ENCODE data around the gene SH3PXD2A.
"Not testable (repeated sequence)": the region's sequence is repeated elsewhere in the genome, so short reads cannot be mapped to it uniquely, and the experiment has no call there.

The SH3PXD2A gene

GRCh38 chr10:103845346-103845745 lies 10.0 kb downstream of the SH3PXD2A start:
- H4K91ac ChIP-seq (ENCODE audit: low read depth, low read length); H3K27ac ChIP-seq (ENCODE audit: low read depth, low read length); H3K36me3 ChIP-seq (ENCODE audit: control insufficient read depth in 1 of 2, insufficient read depth in 2 of 2, low read length in 2 of 2); H2BK12ac ChIP-seq (ENCODE audit: low read length); H2BK120ac ChIP-seq (ENCODE audit: insufficient read depth, low read length, poor library complexity); H3K4me2 ChIP-seq (ENCODE audit: low read length); H2BK5ac ChIP-seq (ENCODE audit: low read depth, low read length, poor library complexity); H3K14ac ChIP-seq (ENCODE audit: low read length); H2AFZ ChIP-seq (ENCODE audit: insufficient read depth, low read length, poor library complexity); H4K12ac ChIP-seq (ENCODE audit: low read depth, low read length); H3K4me3 ChIP-seq (ENCODE audit: low read depth, low read length); H3K23ac ChIP-seq (ENCODE audit: low read length); H3K9ac ChIP-seq (ENCODE audit: low read length); H3K9me3 ChIP-seq (ENCODE audit: insufficient read depth, low read depth, low read length); H3K18ac ChIP-seq (ENCODE audit: low read length); H2AK5ac ChIP-seq (ENCODE audit: low read length); H3K27me3 ChIP-seq (ENCODE audit: insufficient read depth, low read length); H3K4me1 ChIP-seq (ENCODE audit: control insufficient read depth in 1 of 2, insufficient read depth in 2 of 2, low read length in 2 of 2); DNase-seq; H3K79me2 ChIP-seq (ENCODE audit: control insufficient read depth, insufficient read depth, low read length, poor library complexity); H4K8ac ChIP-seq (ENCODE audit: low read depth, low read length); H3K4ac ChIP-seq (ENCODE audit: low read depth, low read length); H3K79me1 ChIP-seq (ENCODE audit: low read length): not testable (repeated sequence)
- WGBS (ENCODE audit: extremely low coverage, insufficient coverage, insufficient read length), result no CpG with 5 or more reads among the region's 3 CpGs

DNA sequence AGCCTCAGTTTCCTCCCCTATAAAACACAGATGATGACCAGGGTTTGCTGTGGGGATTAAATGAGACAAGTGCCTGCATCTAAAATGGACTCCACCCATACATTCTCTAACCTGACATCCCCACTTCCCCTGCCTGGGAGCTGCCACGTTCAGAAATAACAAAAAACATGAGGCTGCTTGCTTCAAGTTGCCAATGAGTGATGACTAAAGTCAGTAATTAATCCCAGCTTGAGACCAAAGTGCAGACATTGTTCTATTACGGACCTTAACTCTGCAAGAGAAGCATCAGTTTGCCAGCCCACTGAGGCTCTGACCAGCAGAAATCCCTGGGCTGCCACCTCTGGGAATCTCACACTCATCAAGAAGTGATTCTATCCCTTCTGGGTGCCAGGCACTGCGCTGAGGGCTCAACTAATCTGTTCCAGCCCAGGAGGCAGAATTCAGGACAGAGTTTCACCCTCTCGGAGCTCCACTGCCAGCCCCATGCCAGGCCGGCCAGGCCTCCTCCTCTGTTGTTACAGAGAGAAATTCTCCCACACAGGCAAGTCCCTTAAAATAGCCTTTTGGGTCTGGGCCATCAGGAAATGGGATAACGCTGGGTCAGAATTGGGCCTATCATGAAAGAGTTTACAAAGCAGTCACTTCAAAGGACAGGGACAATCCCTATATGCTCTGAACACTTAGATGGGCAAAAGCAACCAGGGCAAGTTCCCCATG lies 11.4 kb downstream of the SH3PXD2A start:
- H3K14ac ChIP-seq (ENCODE audit: low read length), result no peak overlapping the region
- no peak overlapping the region for H4K8ac ChIP-seq (ENCODE audit: low read depth, low read length)
- H3K23ac ChIP-seq (ENCODE audit: low read length), result no peak overlapping the region
- no peak overlapping the region for H3K18ac ChIP-seq (ENCODE audit: low read length)
- no peak overlapping the region for H4K91ac ChIP-seq (ENCODE audit: low read depth, low read length)
- no peak overlapping the region for H4K12ac ChIP-seq (ENCODE audit: low read depth, low read length)
- H2BK5ac ChIP-seq (ENCODE audit: low read depth, low read length, poor library complexity), result no peak overlapping the region
- H3K4ac ChIP-seq (ENCODE audit: low read depth, low read length), result no peak overlapping the region
- H3K27me3 ChIP-seq (ENCODE audit: insufficient read depth, low read length), result no peaks in the 10 kb centered on the region
- no peak for DNase-seq
- H3K4me3 ChIP-seq (ENCODE audit: low read depth, low read length), result no peak overlapping the region
- no peaks in the 10 kb centered on the region for H3K9me3 ChIP-seq (ENCODE audit: insufficient read depth, low read depth, low read length)
- no peak overlapping the region for H2BK12ac ChIP-seq (ENCODE audit: low read length)
- H3K4me1 ChIP-seq (ENCODE audit: control insufficient read depth in 1 of 2, insufficient read depth in 2 of 2, low read length in 2 of 2), result peaks cover 4 to 7% of the 10 kb centered on the region in 2 experiments
- no peaks in the 10 kb centered on the region for H3K36me3 ChIP-seq (ENCODE audit: control insufficient read depth in 1 of 2, insufficient read depth in 2 of 2, low read length in 2 of 2)
- no peak overlapping the region for H3K9ac ChIP-seq (ENCODE audit: low read length)
- no peak overlapping the region for H2BK120ac ChIP-seq (ENCODE audit: insufficient read depth, low read length, poor library complexity)
- H2AFZ ChIP-seq (ENCODE audit: insufficient read depth, low read length, poor library complexity), result no peak overlapping the region
- no peaks in the 10 kb centered on the region for H3K79me1 ChIP-seq (ENCODE audit: low read length)
- H3K27ac ChIP-seq (ENCODE audit: low read depth, low read length), result no peak overlapping the region
- WGBS (ENCODE audit: extremely low coverage, insufficient coverage, insufficient read length), result no CpG with 5 or more reads among the region's 6 CpGs
- no peak overlapping the region for H2AK5ac ChIP-seq (ENCODE audit: low read length)
- H3K4me2 ChIP-seq (ENCODE audit: low read length), result no peak overlapping the region
- no peaks in the 10 kb centered on the region for H3K79me2 ChIP-seq (ENCODE audit: control insufficient read depth, insufficient read depth, low read length, poor library complexity)

GRCh38 chr10:103843045-103843444 lies 12.3 kb downstream of the SH3PXD2A start:
- WGBS (ENCODE audit: extremely low coverage, insufficient coverage, insufficient read length), result no CpG with 5 or more reads among the region's 3 CpGs

GRCh38 chr10:103842605-103843004 lies 12.8 kb downstream of the SH3PXD2A start:
- Histone ChIP-seq H3K79me1 (ENCODE audit: low read length) (no peaks in the 10 kb centered on the region), H3K18ac (ENCODE audit: low read length) (no peak overlapping the region), H3K4me3 (ENCODE audit: low read depth, low read length) (no peak overlapping the region), H3K36me3 (ENCODE audit: control insufficient read depth in 1 of 2, insufficient read depth in 2 of 2, low read length in 2 of 2) (no peaks in the 10 kb centered on the region), H4K12ac (ENCODE audit: low read depth, low read length) (no peak overlapping the region), H3K9ac (ENCODE audit: low read length) (no peak overlapping the region), H4K8ac (ENCODE audit: low read depth, low read length) (no peak overlapping the region), H2AFZ (ENCODE audit: insufficient read depth, low read length, poor library complexity) (no peak overlapping the region), H3K23ac (ENCODE audit: low read length) (no peak overlapping the region), H3K27me3 (ENCODE audit: insufficient read depth, low read length) (no peaks in the 10 kb centered on the region), H4K91ac (ENCODE audit: low read depth, low read length) (no peak overlapping the region), H2BK120ac (ENCODE audit: insufficient read depth, low read length, poor library complexity) (no peak overlapping the region), H3K14ac (ENCODE audit: low read length) (no peak overlapping the region), H3K4me2 (ENCODE audit: low read length) (no peak overlapping the region), H2BK12ac (ENCODE audit: low read length) (no peak overlapping the region), H3K79me2 (ENCODE audit: control insufficient read depth, insufficient read depth, low read length, poor library complexity) (peaks cover 2% of the 10 kb centered on the region), H2AK5ac (ENCODE audit: low read length) (no peak overlapping the region), H3K4me1 (ENCODE audit: control insufficient read depth in 1 of 2, insufficient read depth in 2 of 2, low read length in 2 of 2) (peaks cover 4 to 7% of the 10 kb centered on the region in 2 experiments), H3K27ac (ENCODE audit: low read depth, low read length) (no peak overlapping the region), H3K9me3 (ENCODE audit: insufficient read depth, low read depth, low read length) (no peaks in the 10 kb centered on the region), H3K4ac (ENCODE audit: low read depth, low read length) (no peak overlapping the region), H2BK5ac (ENCODE audit: low read depth, low read length, poor library complexity) (no peak overlapping the region)
- WGBS (ENCODE audit: extremely low coverage, insufficient coverage, insufficient read length), result no CpG with 5 or more reads among the region's 7 CpGs
- DNase-seq, result no peak

More at GRCh38 chr10:103843045-103843444, 12.3 kb downstream of the SH3PXD2A start:
- H3K4ac ChIP-seq (ENCODE audit: low read depth, low read length), result no peak overlapping the region
- H2BK120ac ChIP-seq (ENCODE audit: insufficient read depth, low read length, poor library complexity), result no peak overlapping the region
- no peak overlapping the region for H2AFZ ChIP-seq (ENCODE audit: insufficient read depth, low read length, poor library complexity)
- no peaks in the 10 kb centered on the region for H3K79me1 ChIP-seq (ENCODE audit: low read length)
- H3K4me1 ChIP-seq (ENCODE audit: control insufficient read depth in 1 of 2, insufficient read depth in 2 of 2, low read length in 2 of 2), result peaks cover 4 to 7% of the 10 kb centered on the region in 2 experiments
- peak in 1 of 2 donors; percentile 38 for DNase-seq
- no peak overlapping the region for H3K14ac ChIP-seq (ENCODE audit: low read length)
- H3K9ac ChIP-seq (ENCODE audit: low read length), result no peak overlapping the region
- no peak overlapping the region for H3K27ac ChIP-seq (ENCODE audit: low read depth, low read length)
- H3K79me2 ChIP-seq (ENCODE audit: control insufficient read depth, insufficient read depth, low read length, poor library complexity), result peaks cover 2% of the 10 kb centered on the region
- no peak overlapping the region for H3K18ac ChIP-seq (ENCODE audit: low read length)
- no peak overlapping the region for H2BK5ac ChIP-seq (ENCODE audit: low read depth, low read length, poor library complexity)
- H4K8ac ChIP-seq (ENCODE audit: low read depth, low read length), result no peak overlapping the region
- H3K36me3 ChIP-seq (ENCODE audit: control insufficient read depth in 1 of 2, insufficient read depth in 2 of 2, low read length in 2 of 2), result no peaks in the 10 kb centered on the region
- H2AK5ac ChIP-seq (ENCODE audit: low read length), result no peak overlapping the region
- H4K12ac ChIP-seq (ENCODE audit: low read depth, low read length), result no peak overlapping the region
- no peaks in the 10 kb centered on the region for H3K9me3 ChIP-seq (ENCODE audit: insufficient read depth, low read depth, low read length)
- no peak overlapping the region for H3K4me2 ChIP-seq (ENCODE audit: low read length)
- no peaks in the 10 kb centered on the region for H3K27me3 ChIP-seq (ENCODE audit: insufficient read depth, low read length)
- H3K4me3 ChIP-seq (ENCODE audit: low read depth, low read length), result no peak overlapping the region
- H2BK12ac ChIP-seq (ENCODE audit: low read length), result no peak overlapping the region
- H4K91ac ChIP-seq (ENCODE audit: low read depth, low read length), result no peak overlapping the region
- H3K23ac ChIP-seq (ENCODE audit: low read length), result no peak overlapping the region

All from trophoblast cell (in vitro differentiated cells and primary cell).